HFFc6 (cell line): ENCODE measurements around the gene POLA1. TPM values are rescaled to one million over a fixed set of nuclear protein-coding genes. Genes with fewer than 3 reads are reported as not detected.

Experiments
- DNase-seq: peaks from one replicate; pipeline ENCODE4 v3.0.0-alpha.2; 2018
- H3K27ac Mint-ChIP-seq: 2 replicates; pipeline ENCODE4 v1.8.0; 2020; ENCODE audit warnings: mild to moderate bottlenecking, mixed read lengths
- H3K27me3 Mint-ChIP-seq: 2 replicates; pipeline ENCODE4 v1.8.0; 2021; ENCODE audit warnings: mild to moderate bottlenecking, moderate library complexity, mixed read lengths; ENCODE audit not compliant: insufficient read depth
- H3K36me3 Mint-ChIP-seq: 2 replicates; pipeline ENCODE4 v1.8.0; 2021; ENCODE audit warnings: low read depth, mixed read lengths
- H3K4me1 Mint-ChIP-seq: 2 replicates; pipeline ENCODE4 v1.8.0; 2020; ENCODE audit warnings: low read depth, mixed read lengths
- H3K4me3 Mint-ChIP-seq: 2 replicates; pipeline ENCODE4 v1.8.0; 2020; ENCODE audit warnings: mild to moderate bottlenecking, moderate library complexity, mixed read lengths
- H3K9me3 Mint-ChIP-seq: 2 replicates; pipeline ENCODE4 v1.8.0; 2020; ENCODE audit warnings: mild to moderate bottlenecking, mixed read lengths
- total RNA-seq, 6 experiments: library from RNA; stranded (reverse); fragmentation: NEBNext Ultra II Directional; extraction: Animal tissue kit (Norgen Biotek cat#: 25700); gene quantifications; 2 replicates in 1 of 6; 3 replicates in 5 of 6; pipeline ENCODE4 v1.2.3, GENCODE V29; 2021
- TF ChIP-seq, protein P1 (sequence below): fragments of 200-600 bp; sonication (generic); IDR thresholded peaks from 2 replicates; pipeline ENCODE4 v1.5.0; 2021; ENCODE audit warnings: antibody characterized with exemption, mild to moderate bottlenecking

Gene POLA1
- total RNA-seq, 6 experiments from 2014 or later, result 6.5 to 12.5 (median 11.0) TPM

DNA sequence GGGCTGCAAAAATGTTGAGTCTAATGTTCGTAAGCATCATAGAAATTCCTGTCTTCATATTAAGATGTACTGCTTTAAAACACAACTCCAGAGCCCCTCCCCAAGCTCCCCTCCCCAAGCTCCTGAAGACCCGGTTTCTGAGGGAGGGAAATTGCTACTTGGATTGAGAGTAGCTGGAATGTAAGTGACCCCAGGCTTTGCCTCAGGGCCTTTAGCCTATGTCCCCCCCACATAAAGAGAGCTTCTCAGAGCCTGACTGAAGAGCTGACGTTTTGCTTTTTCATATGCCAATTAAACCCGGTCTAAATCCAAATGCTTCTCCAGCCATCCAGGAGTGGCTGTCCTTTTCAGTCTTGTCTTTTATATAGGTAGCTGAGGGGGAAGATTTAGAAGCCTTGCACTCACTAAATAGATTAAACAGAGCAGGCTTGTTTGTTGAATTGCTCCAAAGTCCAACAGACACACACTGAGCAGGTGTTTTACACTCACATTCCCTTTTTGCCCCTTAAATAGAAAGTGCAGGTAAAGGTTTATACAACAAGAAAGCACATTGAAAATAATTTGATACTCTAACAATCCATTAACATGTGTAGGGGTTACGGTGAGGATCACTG is 302.5 kb downstream of the POLA1 start:
- DNase-seq, result no peak
- H3K36me3 Mint-ChIP-seq, result no peaks in the 10 kb centered on the region
- H3K27ac Mint-ChIP-seq, result no peak overlapping the region
- no peak overlapping the region for H3K4me3 Mint-ChIP-seq
- H3K9me3 Mint-ChIP-seq, result no peaks in the 10 kb centered on the region
- peaks cover 2% of the 10 kb centered on the region; the same call in 1 of the 2 replicates for H3K27me3 Mint-ChIP-seq
- H3K4me1 Mint-ChIP-seq, result no peaks in the 10 kb centered on the region
- TF ChIP-seq, protein P1, sequence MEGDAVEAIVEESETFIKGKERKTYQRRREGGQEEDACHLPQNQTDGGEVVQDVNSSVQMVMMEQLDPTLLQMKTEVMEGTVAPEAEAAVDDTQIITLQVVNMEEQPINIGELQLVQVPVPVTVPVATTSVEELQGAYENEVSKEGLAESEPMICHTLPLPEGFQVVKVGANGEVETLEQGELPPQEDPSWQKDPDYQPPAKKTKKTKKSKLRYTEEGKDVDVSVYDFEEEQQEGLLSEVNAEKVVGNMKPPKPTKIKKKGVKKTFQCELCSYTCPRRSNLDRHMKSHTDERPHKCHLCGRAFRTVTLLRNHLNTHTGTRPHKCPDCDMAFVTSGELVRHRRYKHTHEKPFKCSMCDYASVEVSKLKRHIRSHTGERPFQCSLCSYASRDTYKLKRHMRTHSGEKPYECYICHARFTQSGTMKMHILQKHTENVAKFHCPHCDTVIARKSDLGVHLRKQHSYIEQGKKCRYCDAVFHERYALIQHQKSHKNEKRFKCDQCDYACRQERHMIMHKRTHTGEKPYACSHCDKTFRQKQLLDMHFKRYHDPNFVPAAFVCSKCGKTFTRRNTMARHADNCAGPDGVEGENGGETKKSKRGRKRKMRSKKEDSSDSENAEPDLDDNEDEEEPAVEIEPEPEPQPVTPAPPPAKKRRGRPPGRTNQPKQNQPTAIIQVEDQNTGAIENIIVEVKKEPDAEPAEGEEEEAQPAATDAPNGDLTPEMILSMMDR, result no peak

DNA sequence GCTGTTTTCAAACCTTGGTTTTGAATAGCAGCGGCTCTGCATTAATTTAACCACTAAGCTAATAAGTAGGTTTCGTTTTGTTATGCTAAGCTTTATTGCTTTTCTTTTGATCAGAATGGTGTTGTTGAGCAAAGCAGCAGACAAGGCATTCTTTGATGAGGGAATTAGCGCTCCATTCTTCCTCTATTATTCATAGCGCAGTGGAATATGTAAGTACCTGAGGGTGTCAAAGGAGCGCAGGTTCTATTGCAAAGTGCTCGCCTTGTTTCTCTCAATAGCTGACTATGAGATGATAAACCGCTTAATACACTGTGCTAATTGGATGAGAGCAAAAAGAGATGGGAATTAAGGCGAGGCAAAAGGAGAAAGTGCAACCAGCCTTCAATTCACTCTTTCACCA is 305.8 kb downstream of the POLA1 start:
- peaks cover 5% of the 10 kb centered on the region; the same call in 1 of the 2 replicates for H3K4me1 Mint-ChIP-seq
- H3K36me3 Mint-ChIP-seq, result no peaks in the 10 kb centered on the region
- DNase-seq, result no peak
- H3K27ac Mint-ChIP-seq, result no peak overlapping the region
- H3K27me3 Mint-ChIP-seq, result peaks cover 12% of the 10 kb centered on the region
- H3K4me3 Mint-ChIP-seq, result no peak overlapping the region
- H3K9me3 Mint-ChIP-seq, result no peaks in the 10 kb centered on the region
- TF ChIP-seq, protein P1, result no peak

DNA sequence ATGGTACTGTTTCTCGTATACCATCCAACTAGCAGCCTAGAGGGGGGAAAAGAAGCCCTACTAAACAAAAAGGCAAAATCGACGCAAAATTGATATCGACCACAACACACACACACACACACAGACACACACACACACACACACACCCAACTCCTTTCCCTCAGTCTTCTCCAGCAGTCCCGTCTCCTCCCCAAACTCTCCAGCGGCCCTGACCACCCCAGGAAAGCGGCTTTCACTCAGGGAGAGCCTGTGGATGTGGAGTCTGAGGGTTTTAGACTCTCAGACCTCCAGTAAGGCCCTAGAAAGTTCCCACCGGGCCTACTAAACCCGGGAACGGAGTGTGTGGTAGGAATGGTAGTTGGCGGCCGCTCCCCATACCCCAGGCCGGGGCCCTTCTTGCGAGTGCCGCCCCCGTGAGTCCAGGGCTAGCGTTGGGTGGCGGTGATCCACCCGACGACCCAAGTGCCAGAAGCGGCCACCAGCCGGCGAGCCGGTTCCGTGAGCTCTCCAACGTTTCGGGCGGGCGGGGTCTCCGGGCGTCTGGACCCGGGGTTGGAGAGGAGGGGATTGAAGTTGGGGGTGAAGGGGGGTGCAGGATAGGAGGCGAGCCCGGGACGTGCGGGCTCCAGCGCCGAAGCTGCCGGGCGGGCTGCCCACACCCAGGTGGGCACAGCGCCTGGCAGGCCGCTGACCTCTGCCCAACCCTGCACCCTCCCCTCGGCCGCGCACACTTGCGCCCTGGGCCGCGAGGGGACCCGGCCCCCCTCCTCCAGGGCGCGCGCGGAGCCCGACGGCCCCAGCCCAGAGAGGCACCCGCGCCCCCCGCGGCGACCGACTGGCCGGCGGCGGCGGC is 308.3 kb downstream of the POLA1 start:
- Mint-ChIP-seq H3K4me3 (no peak overlapping the region), H3K27ac (no peak overlapping the region), H3K9me3 (no peaks in the 10 kb centered on the region), H3K4me1 (peaks cover 13% of the 10 kb centered on the region; the same call in 1 of the 2 replicates), H3K36me3 (no peaks in the 10 kb centered on the region), H3K27me3 (peaks cover 24% of the 10 kb centered on the region)
- TF ChIP-seq, protein P1, result no peak
- no peak for DNase-seq

DNA sequence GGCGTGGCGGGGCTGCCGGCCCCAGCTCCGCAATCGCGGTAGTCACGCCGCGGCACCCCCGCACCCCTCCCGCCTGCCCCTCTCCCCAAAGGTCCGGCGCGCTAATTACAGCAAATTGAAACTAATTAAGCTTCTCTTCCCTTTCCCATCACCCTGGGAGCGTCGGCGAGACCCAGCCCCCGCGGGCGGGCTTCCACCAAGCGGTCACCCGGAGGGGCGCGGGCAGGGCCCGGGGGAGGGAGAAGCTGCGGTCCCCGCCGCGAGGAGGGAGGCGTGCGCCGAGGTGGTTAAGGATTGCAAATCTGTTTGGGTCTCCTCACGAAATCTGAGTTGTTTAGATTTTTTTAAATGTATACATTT is 308.9 kb downstream of the POLA1 start:
- Mint-ChIP-seq H3K36me3 (no peaks in the 10 kb centered on the region), H3K4me3 (peak overlapping the region; percentile 13; the same call in 1 of the 2 replicates), H3K27me3 (peaks cover 24% of the 10 kb centered on the region), H3K9me3 (no peaks in the 10 kb centered on the region), H3K4me1 (peaks cover 13% of the 10 kb centered on the region; the same call in 1 of the 2 replicates), H3K27ac (no peak overlapping the region)
- TF ChIP-seq, protein P1, result no peak
- no peak for DNase-seq

DNA sequence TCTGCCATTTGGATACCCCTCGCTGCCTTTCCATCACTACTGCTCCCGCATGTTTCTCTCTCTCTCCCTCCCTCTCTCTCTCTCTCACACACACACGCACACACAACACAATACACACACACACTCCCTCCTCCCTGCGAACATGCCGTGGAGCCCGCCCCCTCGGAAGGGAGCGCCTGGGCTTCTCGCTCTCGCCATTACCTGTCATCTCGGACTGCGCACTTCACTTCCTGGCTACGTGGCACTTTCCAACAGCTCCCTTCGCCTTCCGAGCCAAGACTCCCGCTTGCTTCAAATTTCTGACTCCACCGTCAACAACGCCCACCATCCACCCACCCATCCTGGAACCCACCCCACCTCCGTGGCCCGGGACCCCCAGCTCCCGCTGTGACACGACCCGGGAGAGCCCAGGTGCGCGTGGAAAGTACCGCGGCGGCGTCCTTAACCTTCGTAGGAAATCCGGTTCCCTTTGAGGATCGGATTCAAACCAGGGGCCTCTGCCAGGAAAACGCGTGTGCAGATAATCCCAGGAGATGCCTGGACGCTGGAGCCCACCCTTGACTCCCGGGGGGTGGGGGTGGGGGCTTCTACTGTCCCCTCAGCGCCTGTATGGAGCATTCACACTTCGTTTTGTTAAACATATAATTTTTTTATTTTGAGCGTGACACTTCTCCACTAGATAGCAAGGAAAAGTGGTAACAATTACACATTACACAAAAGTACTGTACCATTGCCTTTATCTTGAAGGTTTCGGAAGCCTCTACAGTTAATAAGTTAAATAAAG is 309.5 kb downstream of the POLA1 start:
- DNase-seq, result no peak
- Mint-ChIP-seq H3K27ac (no peak overlapping the region), H3K4me3 (peak overlapping the region; percentile 13), H3K27me3 (peaks cover 24% of the 10 kb centered on the region), H3K4me1 (peaks cover 13% of the 10 kb centered on the region; the same call in 1 of the 2 replicates), H3K9me3 (no peaks in the 10 kb centered on the region), H3K36me3 (no peaks in the 10 kb centered on the region)
- TF ChIP-seq, protein P1, result no peak
